Measurements from ENCODE around the gene SNX7. TPM values are rescaled to one million over a fixed set of nuclear protein-coding genes. Genes with fewer than 3 reads are reported as not detected.

Gene SNX7
- total and polyA plus RNA-seq, 2 experiments from 2014 or later: 30.0 to 76.1 TPM

DNA sequence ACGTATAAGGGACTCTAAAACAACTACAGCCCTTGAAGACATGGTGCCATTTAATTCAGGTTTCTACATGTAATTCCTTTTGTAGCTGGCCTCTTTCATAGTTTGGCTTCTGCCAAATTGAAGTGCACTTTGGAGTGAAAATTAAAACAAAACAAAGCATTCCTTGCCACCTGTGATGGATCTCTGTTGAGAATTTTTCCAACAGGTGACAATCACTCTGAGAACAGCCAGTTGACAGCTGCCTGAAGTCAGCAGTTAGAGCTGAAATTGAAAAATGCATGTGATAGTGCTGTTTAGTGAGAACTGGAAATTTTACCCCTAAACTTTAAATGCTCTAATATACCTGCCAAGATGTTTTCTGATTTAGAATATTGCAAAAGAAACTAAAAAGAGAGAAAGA, 134.5 kb downstream of the SNX7 start:
- TF ChIP-seq EZH2phosphoT487 (IDR thresholded peaks at IDR 0.05; ENCODE audit: low read depth, severe bottlenecking, unreplicated experiment) (no peak), EZH2 (IDR thresholded peaks at IDR 0.05; ENCODE audit: borderline replicate concordance) (no peak)
- TF ChIP-seq, protein P1, sequence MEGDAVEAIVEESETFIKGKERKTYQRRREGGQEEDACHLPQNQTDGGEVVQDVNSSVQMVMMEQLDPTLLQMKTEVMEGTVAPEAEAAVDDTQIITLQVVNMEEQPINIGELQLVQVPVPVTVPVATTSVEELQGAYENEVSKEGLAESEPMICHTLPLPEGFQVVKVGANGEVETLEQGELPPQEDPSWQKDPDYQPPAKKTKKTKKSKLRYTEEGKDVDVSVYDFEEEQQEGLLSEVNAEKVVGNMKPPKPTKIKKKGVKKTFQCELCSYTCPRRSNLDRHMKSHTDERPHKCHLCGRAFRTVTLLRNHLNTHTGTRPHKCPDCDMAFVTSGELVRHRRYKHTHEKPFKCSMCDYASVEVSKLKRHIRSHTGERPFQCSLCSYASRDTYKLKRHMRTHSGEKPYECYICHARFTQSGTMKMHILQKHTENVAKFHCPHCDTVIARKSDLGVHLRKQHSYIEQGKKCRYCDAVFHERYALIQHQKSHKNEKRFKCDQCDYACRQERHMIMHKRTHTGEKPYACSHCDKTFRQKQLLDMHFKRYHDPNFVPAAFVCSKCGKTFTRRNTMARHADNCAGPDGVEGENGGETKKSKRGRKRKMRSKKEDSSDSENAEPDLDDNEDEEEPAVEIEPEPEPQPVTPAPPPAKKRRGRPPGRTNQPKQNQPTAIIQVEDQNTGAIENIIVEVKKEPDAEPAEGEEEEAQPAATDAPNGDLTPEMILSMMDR (IDR thresholded peaks at IDR 0.05; ENCODE audit: poor library complexity): no peak
- H3K9me2 ChIP-seq (replicated peaks; ENCODE audit: insufficient read depth): no peaks in the 10 kb centered on the region
- H3K4me3 ChIP-seq: no peak overlapping the region
- H3K9me3 ChIP-seq (ENCODE audit: low read depth): no peaks in the 10 kb centered on the region
- H3K4me1 ChIP-seq (ENCODE audit: insufficient read depth): no peaks in the 10 kb centered on the region
- no peak overlapping the region for H3K27ac ChIP-seq
- no peaks in the 10 kb centered on the region for H4K20me1 ChIP-seq (ENCODE audit: insufficient read depth, poor library complexity, severe bottlenecking)
- no peak overlapping the region for H3K4me2 ChIP-seq
- H3K27me3 ChIP-seq: no peaks in the 10 kb centered on the region
- 63% methylated on average over 1 of the region's 1 CpG for WGBS (ENCODE audit: low lambda C conversion rate, missing lambda C conversion rate)
- no peaks in the 10 kb centered on the region for H3K36me3 ChIP-seq (replicated peaks; ENCODE audit: insufficient read depth, low read depth)
- H2AFZ ChIP-seq: no peak overlapping the region
- DNase-seq (ENCODE audit: low spot score): no peak
- no peaks in the 10 kb centered on the region for H3K79me2 ChIP-seq

- no peak overlapping the region for H3K27ac ChIP-seq
- no peaks in the 10 kb centered on the region for H3K36me3 ChIP-seq (replicated peaks; ENCODE audit: insufficient read depth, low read depth)
- WGBS (ENCODE audit: low lambda C conversion rate, missing lambda C conversion rate): 93% methylated on average over 2 of the region's 2 CpGs
- no peak overlapping the region for H2AFZ ChIP-seq
- no peaks in the 10 kb centered on the region for H3K9me2 ChIP-seq (replicated peaks; ENCODE audit: insufficient read depth)
- no peaks in the 10 kb centered on the region for H3K4me1 ChIP-seq (ENCODE audit: insufficient read depth)
- no peaks in the 10 kb centered on the region for H3K9me3 ChIP-seq (ENCODE audit: low read depth)
- no peaks in the 10 kb centered on the region for H4K20me1 ChIP-seq (ENCODE audit: insufficient read depth, poor library complexity, severe bottlenecking)
- no peaks in the 10 kb centered on the region for H3K79me2 ChIP-seq
- TF ChIP-seq EZH2phosphoT487 (IDR thresholded peaks at IDR 0.05; ENCODE audit: low read depth, severe bottlenecking, unreplicated experiment) (no peak), EZH2 (IDR thresholded peaks at IDR 0.05; ENCODE audit: borderline replicate concordance) (no peak)
- TF ChIP-seq, protein P1 (IDR thresholded peaks at IDR 0.05; ENCODE audit: poor library complexity): no peak
- H3K4me2 ChIP-seq: no peak overlapping the region
- no peak overlapping the region for H3K4me3 ChIP-seq
- DNase-seq (ENCODE audit: low spot score): no peak
- H3K27me3 ChIP-seq: no peaks in the 10 kb centered on the region
Observed at GRCh38 chr1:98797506-98797905, 136.0 kb downstream of the SNX7 start.
